Brain pericyte (primary cell): ENCODE results near the gene ITGA11.
A peak's percentile ranks its signal among the peaks of the same experiment; 100 is the strongest.

Source experiments
- DNase-seq: peaks from one replicate; pipeline ENCODE4 v3.0.0-alpha.2; 2012; ENCODE audit warnings: low read depth, low spot score

The ITGA11 gene

DNA sequence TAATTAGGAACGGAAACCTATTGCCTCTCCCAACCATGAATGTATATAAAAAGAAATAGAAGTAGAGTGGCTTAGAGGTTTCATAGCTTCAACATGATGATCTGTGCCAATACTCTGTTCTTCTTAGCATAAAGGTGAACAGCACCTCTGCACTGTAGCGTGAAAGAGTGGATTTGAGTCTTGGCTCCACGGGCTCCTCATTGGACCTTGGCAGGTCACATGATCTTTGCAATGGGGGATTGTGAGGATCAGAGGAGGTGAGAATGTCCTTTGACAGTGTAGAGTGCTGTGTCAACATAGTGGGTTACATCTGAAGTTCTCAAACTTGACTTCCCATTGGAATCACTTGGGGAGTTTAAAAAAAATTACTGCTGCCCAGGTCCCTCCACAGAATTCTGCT lies 103.0 kb downstream of the ITGA11 start:
- no peak for DNase-seq

DNA sequence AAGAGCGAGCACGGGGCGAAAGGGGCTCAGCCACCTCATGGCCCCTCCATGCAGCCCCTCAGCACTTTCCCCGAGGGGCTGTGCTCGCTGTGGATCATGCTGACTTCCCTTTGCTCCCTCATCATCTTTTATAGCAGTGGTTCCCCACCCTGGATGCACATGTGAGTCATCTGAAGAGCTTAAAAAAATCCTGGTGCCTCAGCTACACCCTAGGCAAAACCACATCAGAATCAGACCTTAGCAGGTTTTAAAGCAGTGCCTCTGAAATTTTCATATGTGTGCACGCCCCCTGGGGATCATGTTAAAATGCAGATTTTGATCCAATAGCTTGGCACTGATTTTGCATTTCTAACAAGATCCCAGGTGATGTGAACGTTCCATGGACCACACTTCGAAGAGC lies 103.5 kb downstream of the ITGA11 start:
- DNase-seq, result no peak

DNA sequence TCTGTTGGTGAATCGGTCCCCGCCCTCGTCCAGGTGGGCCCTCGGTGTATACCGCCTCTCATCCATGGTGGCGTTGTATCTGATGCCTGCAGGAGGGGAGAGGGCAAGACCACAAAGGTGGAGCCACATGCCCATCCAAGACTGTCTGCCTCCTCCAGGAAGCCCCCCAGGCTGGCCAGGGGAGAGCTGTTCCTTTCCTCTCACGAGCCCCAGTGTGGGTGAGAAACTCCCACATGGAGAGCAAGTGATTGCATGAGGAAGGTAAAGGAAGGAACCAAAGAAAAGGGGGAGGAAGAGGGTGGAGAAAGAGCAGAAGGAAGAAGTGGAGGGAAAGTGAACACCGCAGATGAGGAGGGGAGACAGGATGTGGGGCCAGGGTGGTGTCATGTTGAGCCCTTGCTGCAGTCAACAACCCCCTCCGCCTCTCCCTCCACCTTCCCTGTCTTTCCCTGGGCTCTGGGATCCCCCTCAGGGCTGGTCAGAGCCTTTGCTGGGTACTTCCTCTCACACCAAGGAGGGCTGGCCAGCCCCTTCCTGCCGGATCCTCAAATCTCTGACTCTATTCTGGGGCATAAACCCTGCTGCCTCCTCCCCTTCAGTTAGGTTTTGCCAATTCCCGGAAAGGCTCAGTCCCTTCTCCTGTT lies 105.1 kb downstream of the ITGA11 start:
- DNase-seq, result no peak

DNA sequence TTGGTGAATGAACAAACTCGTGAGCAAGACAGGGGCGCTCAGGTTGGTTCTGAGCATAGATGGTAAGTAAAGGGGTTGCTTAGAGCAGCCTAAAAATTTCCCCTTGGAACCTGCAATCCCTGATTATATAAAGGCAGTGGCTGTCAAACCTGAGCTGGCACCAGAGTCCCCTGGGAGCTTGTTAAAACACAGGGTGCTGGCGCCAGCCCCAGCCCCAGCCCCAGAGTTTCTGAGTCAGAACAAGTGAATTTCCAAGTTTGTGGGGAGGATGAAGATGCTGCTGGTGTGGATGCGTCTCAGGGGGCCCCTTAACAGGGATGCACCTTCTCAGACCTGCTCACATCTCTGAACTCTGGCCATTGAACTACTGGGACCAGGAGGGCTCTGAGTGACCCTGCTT lies 106.2 kb downstream of the ITGA11 start:
- DNase-seq, result no peak

DNA sequence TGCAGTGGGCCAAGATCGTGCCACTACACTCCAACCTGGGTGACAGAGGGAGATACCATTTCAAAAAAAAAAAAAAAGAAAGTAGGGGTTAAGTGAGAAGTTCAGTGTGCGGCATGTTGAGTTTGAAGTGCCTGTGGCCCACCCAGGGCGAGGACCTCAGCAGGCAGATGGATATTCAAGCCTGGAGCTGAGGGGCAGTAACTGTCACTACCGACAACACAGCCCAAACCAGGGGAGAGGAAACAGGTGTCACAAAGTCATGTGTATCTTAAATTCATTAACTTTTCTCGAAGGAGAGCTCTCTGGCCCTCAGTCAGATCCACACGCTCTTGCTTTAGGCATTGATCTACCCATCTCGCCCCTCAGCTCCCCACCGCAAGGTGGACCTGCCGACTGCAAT lies 109.2 kb downstream of the ITGA11 start:
- no peak for DNase-seq

DNA sequence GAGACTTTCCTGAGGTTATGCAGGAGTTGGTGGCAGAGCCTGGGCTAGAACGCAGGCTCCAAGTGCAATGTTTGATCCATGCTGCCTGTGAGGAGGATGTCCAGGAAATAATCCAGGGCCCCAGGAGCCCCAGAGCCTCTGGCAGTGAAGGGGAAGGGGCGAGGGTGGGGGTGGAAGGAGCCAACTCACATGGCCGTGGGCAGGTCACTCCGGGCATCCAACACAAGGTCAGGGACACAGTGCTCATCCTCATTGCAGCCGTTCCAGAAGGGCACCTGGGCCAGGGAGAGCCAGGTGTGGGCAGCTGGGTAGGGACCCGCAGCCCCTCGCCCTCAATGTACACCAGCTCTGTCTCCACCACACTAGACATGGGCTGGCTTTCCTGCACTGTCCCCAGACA lies 110.7 kb downstream of the ITGA11 start:
- DNase-seq, result no peak

DNA sequence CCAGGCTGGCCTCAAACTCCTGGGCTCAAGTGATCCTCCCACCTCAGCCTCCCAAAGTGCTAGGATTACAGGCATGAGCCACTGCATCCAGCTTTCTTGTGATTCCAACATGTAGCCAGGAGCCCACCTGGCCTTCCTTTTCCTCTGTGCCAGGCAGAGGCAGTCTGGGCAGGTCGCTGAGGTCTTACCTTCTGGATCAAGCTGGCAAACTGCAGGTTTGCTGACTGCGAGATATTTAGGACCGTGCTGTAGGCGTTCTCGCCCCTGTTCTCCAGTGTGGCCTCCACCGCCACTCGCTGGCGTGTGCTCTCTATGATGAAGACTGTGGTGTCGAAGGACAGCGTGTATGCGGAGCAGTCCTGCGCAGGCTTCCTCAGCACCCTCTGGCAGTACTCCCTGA lies 112.0 kb downstream of the ITGA11 start:
- no peak for DNase-seq

DNA sequence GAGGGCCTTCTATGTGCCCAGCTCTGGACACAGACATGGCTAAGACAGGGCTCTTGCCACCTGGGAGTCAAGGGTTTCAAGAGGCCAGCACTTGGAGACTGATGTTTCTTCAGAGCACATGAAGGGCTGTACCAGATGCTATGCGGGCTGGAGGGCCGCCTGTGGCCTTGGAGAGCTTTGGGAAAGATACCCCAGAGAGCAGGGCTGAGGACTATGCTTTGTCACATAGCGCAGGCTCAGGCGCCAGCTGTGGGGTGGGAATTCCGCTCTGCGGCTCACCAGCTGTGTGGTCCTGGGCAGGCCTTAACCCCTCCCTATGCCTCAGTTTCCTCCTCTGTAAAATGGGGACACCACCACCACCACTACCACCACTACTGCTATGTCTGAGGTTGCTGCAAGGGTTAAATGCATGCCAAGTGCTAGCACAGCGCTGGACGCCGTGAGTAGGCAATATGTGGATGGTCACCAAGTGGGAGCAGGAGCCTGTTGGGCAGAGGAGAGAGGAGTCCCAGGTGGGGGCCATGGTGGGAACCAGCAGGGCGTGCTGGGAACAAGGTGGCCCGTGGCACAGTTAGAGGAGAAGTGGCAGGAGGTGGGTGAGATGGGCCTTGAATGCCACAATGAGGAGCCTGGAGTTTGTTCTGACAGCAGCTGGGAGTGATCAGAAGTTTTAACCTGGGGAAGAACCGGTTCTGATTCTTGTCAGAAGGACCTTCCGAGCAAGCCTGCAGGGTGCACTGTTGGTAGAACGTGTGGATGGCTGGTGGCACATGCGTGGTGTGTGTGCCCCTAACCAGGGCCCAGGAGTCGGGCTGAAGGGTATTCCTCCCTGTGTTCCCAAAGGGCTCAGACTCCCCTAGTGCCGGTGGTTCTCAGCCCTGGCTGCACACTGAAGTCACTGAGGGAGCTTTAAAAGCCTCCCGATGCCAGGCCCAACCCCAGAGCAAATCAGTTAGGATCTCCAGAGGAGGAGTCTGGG lies 112.7 kb downstream of the ITGA11 start:
- DNase-seq, result no peak

DNA sequence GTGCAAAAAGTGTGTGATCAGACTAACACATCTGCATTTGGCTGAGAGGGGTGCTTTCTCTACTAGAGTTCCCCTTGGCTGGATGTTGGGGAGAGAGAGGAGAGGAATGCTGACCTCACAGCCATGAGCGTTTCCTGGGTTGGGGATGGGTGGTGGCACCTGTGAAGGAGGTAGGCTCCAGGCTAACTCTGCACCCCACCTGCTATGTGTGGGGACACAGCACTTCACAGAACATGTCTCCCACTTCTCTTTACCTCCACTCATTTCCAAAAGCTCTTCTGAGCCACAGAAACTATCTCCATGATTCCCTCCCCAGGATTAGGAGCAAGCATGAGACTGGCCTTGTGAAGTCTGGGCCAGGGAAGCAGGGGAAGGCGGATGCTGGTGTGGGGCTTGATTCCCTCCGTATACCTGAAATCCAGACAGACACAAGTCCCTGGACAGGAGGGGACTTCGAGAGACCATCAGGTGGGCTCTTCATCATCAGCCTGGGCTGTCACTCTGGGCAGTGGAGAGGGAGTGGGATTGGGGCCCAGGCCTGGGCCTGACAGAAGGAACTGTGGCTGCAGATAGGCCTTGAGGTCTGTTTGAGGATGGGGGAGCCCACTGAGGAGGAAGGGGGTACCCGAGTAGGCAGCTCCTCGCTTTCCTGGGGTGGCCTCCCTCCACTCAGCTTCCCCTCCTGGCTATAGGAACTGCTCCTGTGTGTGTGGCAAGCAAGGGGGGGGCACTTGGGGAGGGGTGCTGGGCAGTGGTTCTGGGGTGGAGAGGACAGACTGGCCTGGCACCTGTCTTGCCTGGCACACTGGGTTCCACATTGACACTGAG lies 113.7 kb downstream of the ITGA11 start:
- no peak for DNase-seq

DNA sequence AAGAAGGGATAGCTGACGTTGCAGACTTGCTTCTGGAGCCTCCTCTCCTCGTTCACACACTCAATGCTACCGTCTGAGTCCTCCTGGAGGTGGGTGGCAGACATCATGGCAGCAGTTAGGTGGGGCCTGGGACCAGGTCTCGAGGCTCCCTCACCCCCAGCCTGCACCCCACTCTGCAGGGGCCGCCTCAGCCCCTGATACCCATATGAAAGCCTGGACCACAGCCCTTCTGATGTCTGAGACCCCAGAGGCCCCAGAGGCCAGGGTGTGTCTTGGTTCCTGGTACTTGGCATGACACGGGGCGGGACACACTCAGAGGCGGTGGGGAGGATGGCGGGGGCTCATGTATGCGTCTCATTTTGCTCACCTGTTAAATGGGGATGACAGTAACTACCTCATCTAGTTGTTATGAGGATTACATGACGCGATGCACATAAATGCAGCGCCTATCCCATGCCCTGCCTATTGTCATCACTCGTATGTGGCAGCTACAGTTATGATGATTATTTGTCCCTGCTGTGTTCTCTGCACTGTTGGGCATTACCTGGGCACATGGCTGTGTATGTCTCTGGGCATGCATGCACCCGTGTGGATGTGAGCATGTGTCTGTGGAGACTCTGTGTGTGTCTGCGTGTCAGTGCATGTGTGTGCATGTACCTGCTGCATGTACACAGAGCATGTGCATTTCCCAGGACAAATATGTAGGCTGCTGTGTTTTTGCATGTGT lies 114.5 kb downstream of the ITGA11 start:
- DNase-seq, result no peak

DNA sequence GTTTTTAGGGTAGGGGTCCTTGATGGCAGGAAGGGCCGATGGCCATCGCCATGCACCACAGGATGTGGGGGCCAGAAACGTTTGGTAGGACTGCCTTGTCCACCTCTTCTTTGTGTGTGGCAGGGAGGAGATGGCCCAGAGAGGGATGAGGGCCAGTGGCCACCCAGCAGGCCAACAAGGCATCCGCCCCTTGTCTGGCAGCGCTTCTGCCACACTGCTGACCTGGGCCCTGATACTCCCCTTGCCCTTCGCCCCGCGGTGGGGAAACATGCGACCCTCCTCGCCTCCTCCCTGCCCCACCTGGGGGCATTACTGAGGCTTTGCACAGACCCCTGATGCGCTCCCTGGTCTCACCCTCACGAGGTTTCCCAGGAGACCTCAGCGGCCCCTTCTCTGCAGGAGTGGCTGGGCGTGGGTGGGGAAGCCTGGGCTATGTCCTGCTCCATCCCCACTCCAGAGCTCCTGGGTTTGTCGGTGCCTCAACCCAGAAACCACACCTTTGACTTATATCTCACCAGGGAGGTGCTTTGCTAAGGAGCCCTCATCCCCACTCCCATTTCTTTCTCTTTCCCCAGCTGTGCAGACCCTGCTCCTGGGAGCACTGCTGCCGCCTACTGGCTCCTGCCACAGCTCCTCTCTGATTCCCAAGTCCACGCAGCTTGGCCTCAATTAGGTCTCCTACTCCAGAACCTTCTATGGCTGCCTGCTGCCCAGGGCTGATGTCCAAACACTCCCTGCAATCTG lies 115.7 kb downstream of the ITGA11 start:
- peak; percentile 46 for DNase-seq

DNA sequence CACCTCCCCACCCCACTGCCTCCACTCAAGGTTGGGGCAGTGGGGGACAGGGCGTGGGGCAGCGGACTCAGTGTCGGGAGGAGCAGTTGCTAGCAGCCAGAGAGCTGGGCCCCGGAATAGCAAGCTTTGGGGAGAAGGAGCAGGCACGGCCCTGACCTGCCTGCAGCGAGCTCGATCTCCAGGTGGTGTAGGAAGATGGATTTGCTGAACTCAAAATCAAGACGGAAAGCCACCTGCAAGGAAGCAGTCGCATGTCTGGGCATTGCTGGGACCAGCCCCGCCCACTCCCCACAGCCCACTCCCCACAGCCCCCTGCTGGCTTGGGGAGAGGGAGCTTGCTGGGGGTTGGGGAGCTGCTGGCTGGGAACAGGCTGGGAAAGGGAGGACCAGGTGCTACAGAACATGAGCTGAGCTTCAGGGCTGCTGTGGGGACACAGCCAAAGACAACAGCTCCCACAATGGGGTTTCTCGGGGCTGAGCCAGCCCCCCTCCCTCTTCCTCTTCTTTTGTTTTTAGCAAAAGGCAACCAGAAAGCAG lies 116.4 kb downstream of the ITGA11 start:
- DNase-seq, result peak; percentile 79

DNA sequence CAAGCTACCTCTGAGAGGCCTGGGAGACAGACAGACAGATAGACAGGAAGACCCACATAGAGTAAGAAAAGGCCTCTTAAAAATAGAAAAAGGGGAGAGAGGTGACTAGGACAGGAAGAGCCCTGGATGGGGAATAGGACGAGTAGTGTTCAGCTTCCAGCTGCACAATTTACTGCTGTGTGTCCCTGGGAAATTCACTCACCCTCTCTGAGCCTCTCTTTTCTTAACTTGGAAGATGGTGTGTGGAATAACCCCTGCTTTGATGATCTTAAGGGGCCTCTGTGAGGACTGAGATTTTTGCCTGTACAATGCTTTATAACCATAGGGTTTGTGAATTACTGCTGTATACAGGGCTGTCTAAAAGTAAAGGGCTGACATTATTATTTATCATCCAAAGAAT lies 116.9 kb downstream of the ITGA11 start:
- no peak for DNase-seq

DNA sequence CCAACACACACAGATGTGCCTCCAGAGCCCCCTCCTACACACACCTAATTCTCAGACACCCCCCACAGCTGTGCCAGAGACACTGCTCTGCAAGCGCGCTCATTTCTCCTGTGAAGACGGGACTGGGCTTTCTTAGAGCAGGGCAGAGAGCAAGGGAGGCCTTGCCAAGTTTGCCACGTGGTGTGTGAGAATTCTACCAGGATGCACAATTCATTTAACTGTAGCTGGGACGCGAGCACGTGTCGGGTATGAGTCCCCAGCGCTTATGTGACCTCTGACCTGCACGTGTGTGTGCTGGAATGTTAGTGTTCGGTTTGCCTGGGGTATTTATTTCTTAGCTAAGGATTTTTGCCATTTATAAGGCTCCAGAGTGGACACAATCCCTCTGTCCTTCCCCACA lies 117.4 kb downstream of the ITGA11 start:
- no peak for DNase-seq

DNA sequence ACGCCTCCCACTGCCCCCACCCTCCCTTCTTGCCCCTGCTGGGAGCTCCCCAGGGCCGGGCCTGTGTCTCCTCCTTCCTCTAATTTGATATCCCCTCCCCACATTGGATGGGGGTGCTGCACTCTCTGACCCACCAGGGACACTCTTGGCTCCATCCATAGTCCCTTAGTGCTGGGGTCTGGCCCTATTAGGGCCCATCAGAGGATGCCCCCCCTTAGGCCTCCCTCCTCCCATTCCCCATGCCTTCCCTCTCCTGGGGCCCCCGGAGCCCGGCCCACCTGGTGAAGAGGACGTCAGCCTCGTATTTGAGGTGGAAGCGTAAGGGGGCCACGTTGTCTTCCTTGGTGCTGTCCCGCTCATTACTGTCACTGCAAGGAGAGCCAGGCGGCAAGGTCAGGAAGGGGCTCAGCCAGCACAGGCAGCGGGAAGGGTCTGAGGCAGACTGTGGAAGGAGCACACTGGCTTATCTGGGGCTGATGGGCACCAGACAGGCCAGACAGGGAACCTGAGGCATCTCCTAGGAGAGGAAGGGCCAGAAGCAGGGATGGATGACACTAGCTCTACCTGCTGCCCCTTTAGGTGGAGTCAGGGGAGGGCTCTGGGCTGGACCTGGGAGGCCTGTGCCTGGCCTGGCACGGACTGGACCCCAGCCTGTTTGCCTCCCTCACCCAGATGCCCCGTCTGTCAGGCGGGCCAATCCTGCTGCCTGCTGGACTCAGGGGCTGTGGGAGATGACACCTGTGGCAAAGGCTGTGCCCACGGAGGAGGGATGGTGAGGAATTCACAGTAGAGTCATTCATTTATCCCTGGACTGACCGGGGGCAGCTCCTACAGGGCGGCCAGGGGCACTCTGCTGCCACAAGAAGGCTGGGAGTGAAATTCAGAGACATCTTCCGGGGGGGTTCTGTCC lies 118.2 kb downstream of the ITGA11 start:
- no peak for DNase-seq

DNA sequence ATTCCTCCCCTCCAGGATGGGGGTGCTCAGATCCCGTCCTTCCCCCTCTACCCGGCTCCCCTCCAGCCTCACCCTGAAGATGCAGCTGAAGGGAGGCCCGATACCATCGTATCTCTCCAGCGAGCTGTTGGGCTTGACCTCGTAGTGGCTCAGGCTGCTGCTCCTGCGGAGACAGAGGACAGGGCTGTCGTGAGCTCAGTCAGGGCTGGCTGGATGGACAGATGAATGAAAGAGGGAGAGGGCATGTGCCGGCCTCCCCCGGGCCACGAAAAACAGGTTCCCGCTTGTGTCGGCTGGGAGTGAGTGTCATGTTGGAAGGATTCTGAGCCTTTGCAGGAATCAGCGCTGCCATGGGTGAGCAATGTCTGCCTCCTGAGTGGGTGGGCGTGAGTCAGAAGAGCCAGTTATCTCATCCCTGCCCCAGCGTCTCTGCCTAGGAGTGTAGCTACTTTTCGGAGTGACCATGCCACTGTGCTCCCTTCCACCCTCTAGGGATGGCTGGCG lies 119.2 kb downstream of the ITGA11 start:
- no peak for DNase-seq

DNA sequence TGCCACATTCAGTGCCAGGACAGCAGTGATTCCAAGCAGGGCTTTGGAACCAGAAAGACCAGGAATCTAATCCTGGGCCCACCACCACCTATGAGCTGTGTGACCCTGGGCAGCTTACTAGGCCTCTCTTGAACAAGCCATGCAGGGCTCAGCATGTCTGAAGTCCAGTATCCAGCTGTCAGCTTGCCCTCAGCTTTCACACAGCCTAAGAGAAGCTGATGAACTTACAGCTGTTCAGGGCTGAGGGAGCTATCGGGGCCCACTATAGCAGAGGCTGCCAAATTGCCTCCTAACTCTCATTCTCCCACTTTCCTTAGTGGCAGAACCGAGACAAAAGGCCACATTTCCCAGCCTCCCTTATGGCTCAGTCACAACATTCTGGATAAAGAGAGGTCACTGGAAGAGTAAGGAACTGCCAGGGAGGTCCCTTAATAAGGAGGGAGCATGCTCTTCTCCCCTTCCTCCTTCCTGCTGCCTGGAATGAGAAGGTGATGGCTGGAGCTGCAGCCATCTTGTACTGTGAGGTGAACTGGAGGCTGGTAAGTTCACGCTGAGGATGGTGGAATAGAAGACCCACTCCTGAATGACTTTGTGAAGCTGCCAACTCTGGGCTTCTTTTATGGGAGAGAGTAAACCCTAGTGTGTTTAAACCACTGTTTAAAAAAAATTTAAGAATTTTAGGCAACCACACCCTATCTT lies 120.0 kb downstream of the ITGA11 start:
- DNase-seq, result no peak

DNA sequence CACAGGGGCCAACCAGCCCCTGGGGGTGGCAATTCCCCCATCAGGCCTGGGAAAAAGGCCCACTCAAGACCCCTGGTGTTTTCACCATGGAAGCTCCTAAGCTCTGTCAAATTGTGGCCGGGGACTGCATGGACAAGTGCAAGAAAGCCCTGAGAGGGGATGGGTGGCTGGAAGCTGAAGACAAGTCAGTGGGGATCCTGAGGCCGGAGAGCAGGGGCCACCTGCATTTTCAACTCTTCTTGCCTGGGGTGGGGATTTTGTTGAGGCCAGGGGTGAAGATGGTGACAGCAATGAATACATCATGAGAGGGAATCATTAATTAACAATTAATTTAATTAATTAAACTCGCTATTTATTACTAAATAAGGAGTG lies 120.5 kb downstream of the ITGA11 start:
- no peak for DNase-seq
